Measurements from ENCODE around the gene CRTAC1.

The CRTAC1 gene

DNA sequence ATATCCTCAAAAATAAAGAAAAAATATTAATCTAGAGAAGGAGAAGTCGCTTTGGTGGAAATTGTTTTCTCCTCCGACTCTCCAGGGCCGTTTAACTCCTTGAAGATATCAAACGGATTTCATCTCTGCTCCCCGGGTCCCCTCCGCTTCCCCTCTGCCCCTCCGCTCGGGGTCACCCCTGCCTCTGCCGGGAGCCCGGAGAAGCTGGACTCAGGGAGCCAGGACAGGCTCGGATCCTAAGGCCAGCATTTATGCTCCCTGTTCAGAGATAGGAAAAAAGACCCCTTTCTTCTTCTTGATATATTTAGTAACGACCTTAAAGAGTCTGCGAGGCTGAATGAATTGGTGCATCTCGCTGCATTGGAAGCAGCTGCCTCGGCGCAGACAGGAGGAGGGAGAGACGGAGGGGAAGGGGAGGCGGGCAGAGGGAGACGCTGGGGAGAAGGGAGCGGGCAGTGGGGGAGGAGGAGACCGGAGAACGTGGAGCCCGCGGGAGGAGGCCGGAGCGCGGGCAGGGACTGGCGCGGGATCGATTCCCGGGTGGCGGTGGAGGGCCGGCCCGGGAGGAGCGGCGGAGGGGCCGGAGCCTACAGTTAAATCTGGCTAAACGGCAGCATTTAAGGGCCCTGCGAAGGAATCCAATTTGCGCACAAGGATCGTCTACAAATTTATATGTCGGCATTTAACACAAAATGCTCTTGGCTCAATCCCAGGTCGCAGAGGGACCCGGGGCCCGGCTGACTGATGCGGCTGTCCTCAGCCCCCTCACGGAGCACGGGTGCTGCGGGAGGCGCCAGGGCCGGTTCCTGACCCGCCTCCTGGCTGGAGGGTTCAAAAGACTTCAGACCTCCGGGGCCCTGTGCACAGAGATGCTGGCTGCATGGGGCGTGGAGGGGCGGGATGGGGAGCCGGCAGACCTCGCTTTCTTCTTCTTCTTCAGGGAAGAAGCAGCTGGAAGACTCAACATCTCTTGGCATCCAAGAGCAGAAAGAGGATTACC lies 55.6 kb downstream of the CRTAC1 start:
- no peak for DNase-seq (ENCODE audit: low read depth in 3 of 3)

DNA sequence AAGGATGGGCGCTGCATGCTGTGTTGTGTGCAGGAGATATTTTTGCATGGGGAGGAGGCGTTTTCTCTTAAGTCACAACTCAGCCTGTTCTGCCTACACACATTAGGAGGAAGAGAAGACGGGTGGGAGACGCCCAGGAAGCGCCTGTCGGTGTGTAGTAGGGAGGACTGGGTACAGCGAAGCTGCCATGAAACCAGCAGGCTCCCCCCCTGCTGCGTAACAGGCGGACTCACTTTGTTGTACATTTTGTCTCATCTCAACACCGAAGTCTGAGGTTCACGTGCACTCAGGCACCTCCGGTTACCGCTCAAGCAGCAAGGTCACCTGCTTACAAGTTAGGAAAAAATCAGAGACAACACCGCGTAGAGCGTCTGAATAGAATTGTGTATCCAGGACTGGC lies 56.3 kb downstream of the CRTAC1 start:
- DNase-seq (ENCODE audit: low read depth in 3 of 3): no peak

DNA sequence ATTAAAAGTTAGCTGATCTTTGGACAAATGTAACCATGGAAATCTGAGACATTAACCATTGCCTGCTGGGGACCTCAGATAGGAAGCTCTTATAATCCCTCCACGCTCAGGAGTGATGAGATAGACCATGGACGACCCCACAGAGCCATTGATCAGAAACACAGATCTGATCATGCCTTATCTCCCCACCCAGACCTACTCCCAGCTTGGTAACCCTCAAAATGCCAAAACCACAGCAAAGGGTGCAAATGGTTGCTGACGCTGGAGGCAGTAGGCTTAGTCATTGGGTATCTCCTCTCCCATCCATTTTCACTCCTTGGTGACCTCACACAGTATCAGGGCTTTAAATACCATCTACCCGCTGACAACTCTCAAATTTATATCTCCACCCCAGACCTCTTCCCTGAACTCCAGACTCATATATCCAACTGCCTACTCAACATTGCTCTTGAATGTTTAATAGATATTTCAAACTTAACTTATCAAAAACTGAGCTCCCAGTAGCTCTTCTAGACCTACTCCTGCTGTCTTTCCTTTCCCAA lies 60.8 kb downstream of the CRTAC1 start:
- DNase-seq (ENCODE audit: low read depth in 3 of 3): no peak

DNA sequence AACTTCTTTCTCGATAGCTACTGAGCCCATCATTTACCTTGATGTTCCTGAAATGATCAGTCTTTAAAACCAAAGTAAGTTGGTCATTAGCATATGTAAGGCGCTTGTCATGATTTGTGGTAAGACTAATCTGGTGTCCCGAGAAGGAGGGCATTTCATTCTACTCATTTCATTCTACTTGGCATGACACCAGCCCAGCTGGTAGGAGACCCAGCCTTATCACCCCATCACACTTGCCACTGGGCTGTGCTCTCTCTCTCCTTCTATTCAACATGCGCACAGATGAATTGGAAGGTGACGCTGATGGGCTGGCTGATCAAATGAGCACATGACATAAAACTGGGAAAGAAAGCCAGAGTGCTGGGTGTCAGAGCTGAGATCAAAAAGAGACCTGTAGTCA lies 65.7 kb downstream of the CRTAC1 start:
- DNase-seq (ENCODE audit: low read depth in 3 of 3): no peak

DNA sequence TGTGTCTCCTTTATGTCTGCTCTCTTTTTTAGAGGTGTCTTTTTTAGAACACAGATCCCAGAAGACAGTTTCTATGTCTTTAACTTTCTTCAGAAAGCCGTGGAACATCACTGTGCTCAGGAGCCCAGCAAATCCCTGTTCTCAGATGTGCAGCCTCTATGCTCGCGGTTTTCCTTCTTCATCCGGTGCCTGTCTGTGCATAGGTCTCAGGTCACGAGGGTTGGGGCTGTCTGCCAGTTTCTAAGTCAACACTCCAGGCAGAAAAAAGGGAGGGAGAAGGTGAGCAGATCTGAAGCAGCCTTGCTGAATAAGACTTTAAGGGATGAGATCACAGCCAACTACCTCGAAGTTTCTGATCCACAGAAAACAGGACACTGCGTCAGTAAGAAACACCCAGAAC lies 68.5 kb downstream of the CRTAC1 start:
- DNase-seq (ENCODE audit: low read depth in 3 of 3): no peak

DNA sequence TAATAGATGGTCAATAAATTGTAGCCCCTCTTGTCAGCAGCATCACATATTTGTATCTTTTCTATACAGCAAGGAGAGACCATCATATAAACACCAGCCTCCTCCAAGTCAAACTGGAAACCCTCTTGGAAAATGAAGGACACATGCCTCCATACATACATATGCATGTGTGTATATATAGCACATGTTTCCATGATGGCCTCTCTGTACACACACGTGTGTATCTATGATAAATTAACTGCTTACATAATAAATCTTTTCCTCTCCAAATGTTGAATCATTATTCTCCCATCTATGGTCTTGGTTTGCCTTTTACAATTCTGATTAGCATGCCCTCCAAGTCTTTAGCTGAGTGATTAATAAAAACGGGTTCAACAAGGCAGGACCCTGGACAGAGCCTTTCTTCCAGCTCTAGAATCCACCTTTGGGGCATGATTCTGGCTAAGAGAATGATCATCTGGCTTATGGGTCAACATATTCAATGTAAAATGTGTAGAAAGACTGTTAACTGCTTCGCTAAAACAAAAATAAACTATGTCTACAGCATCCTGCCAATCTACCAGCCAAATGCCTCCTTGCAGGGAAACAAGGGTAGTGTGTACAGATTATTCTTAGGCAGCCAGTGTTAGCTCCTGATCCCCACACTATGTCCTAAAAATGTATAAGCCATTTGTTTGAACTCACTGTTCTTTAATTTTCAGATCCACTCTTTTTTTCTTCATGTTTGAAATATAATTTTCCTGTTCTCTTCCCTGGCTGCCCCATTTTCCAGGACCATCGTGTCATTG lies 70.0 kb downstream of the CRTAC1 start:
- no peak for DNase-seq (ENCODE audit: low read depth in 3 of 3)

DNA sequence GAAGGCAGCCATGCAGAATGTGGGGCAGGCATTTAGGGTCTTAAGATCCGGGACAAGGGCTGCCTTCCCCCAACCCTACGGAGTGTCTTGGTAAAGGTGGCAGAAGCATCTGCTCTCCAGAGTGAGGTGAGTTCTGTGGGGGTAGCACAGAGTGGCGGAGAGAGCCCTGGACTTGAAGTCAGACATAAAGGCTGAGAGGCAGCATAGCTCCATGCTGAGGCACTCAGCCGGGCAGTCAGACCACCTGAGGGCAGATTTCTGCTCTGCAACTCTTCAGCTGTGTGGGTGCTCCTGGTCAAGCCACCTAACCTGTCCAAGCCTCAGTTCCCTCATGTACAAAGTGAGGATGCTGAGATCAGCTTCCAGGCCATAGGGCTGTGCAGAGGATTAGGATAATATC lies 81.0 kb downstream of the CRTAC1 start:
- no peak for DNase-seq (ENCODE audit: low read depth in 3 of 3)

DNA sequence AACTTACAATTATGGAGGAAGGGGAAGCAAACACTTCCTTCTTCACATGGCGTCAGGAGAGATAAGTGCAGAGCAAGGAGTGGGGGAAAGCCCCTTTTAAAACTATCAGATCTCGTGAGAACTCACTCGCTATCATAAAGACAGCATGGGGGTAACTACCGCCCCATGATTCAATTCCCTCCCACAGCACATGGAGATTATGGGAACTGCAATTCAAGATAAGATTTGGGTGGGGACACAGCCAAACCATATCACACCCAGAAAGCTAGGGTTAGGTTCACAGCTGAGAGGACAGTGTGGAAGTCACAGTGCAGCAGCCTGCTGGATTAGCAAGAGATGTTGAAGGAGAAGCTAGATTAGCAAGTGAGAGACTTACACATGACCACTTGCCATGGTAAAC lies 81.6 kb downstream of the CRTAC1 start:
- no peak for DNase-seq (ENCODE audit: low read depth in 3 of 3)

DNA sequence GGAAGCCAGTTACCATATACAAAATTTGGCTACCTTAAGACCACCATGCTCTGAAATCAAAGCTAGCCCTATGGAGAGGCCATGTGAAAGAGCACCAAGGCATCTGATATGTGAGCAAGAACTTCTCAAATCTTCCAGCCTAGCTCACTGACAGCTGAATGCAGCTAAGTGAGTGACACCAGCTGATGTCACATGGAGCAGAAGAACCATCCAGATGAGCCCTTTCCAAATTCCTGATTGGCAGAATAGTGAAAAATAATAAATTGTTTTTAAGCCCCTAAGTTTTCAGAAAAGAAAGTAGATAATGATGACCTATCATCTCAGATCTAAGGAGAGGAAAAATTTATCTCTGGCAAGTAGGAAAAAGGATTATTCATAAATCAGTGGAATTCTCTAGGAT lies 85.6 kb downstream of the CRTAC1 start:
- no peak for DNase-seq (ENCODE audit: low read depth in 3 of 3)

DNA sequence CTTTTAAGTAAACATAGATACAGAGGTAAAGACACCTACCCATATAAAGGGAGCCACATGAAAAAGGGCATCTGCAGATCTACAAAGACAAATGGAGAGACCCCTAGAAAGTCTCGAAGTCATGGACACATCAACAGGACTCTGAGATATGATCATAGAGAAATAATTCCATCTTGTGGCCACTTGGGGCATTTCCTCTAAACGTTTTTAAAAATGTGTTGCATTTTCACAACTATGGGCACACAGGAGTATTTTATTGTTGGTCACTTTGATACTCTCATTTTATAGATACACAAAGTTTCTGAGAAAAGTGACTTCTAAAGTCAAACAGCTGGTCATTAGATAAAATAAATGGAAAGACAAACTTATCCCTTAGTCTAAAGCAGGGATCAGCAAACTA lies 87.1 kb downstream of the CRTAC1 start:
- DNase-seq (ENCODE audit: low read depth in 3 of 3): no peak

DNA sequence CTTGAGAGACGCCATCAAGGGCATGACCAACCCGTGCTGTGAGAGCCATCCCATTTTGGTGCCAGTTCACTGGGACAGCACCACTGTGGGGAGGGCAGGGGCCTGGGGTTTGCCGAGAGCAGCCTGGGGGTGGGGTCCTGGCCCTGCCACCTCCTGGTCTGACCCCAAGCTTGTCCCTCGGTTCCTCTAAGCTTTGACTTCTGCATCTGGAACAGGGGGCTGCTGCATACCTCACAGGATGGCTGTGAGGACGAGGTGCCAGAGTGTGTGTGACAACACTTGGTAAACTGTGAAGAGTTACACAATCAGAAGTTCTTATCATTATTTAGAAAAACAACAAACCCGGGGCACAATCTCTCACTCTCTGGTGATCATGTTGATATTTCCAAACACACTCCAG lies 89.9 kb downstream of the CRTAC1 start:
- DNase-seq (ENCODE audit: low read depth in 3 of 3): no peak

DNA sequence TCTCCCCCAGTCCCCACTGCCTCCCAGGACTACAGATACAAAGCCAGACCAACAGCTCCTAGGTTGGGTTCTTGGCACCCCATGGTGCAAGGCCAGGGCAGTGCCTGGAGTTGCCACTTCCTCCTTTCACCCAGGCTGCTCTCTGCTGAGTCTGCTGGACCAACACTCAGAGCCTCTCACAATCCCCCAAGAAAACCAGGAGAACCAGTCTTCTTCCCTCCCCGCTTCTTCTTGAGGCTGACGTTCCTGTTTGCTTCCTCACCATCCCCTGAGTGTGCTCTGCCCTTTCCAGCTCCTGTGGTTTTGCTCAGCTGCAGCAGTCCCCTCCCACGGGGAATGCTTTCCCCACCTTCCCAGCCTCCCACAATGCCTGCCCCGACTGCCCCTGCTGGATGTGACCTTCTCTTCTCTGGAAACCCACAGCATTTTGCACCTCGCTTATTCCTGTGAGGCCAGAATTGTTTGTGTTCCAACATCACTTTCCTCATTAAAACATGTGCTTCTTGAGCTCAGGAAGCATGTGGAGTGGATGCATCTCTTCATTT lies 90.9 kb downstream of the CRTAC1 start:
- DNase-seq (ENCODE audit: low read depth in 3 of 3): no peak

DNA sequence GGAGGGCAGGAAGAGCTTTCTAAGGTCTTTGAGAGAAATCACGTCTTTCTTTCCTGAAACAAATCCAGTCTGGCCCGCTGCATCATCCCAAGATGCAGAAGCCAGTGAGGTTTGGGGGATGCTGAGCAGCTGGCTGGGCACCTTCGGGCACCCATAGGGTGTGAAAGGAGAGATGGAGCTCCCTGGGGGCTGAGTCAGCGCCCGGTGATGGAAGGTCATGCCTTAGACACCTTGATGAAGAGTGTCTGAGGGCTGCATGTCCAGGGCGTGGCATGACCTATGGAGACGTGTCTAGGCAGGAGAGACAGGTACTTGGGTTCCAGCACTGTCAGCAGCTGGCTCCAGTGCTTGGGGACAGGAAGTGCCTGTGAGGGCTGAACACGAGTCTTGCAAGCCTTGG lies 92.5 kb downstream of the CRTAC1 start:
- no peak for DNase-seq (ENCODE audit: low read depth in 3 of 3)

DNA sequence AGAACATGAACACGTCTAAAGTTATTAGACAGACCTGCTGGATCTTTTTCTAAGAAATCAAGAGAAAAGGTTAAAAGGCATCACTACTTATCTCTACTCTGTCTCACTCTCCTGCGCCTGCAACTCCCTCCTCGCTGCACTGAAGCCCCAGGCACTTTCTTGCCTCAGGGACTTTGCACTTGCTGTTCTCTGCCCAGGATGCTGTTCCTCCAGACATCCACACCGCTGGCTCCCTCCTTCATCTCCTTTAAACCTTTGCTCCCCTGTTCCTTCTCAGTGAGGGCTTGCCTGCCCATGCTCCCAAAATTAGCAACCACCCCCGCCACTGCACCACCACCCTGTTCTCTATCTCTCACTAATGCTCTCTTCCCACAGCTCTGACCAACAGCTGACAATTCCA lies 93.4 kb downstream of the CRTAC1 start:
- no peak for DNase-seq (ENCODE audit: low read depth in 3 of 3)

DNA sequence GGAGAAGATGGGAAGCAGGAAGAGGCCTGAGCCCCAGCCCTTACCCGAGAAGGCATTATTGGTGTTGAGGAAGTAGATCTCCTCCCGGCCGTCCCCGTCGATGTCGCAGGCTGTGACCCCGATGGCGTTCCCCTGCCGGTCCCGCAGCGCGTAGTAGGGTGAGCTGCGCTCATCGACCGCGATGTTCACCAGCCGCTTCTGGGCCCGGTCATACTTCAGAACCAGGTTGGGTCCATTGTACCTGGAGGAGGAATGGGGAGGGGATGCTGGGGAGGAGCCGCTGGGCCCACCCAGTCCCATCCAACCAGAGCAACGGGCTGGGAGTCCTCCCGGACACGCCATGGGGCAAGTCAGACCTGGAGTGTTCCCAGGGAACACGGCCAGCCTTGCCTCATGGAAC lies 94.3 kb downstream of the CRTAC1 start:
- DNase-seq (ENCODE audit: low read depth in 3 of 3): no peak

DNA sequence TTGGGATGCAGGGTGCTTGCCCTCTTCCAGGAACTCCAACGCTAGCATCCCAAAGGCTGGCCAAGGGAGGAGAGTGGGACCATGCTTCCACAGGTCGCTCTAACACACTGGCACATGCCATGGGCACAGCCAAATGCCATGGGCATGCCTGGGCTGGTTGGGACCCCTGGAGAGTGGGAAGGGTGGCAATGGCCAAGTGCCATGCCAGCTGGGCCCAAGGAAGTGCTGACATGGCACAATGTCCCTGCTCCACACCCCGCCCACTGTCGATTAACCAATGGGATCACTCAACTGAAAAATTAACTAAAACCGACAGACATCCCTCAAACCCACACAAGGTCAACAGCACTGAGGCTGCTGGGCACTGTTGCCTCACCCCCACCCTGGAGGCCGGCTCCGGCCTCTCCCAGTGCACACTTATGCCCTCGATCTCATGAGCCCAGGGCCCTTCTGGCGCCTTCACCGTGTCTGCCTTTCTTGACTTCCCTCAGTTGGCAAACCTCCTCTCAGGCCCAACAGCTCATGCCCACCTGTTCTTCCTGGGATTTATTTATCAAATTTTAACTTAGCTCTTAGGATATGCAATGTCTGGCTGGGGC lies 97.4 kb downstream of the CRTAC1 start:
- DNase-seq (ENCODE audit: low read depth in 3 of 3): no peak

DNA sequence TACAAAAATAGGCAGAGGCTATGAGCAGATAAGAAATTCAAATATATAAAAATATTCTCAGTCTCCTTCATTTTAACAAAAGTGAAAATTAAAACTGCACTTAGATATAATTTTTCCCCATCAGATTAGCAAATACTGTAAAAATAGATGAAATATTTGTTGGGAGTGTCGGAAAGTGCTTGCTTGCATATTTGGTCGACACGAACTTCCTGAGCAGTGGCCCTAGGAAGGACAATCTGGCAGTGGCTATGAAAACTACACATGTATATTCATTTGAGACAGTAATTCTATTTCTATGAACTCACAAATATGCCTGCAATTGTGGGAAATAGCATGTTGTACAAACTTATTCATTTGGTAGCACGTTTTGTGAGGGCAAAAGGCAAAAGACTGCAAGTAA lies 99.4 kb downstream of the CRTAC1 start:
- no peak for DNase-seq (ENCODE audit: low read depth in 3 of 3)

DNA sequence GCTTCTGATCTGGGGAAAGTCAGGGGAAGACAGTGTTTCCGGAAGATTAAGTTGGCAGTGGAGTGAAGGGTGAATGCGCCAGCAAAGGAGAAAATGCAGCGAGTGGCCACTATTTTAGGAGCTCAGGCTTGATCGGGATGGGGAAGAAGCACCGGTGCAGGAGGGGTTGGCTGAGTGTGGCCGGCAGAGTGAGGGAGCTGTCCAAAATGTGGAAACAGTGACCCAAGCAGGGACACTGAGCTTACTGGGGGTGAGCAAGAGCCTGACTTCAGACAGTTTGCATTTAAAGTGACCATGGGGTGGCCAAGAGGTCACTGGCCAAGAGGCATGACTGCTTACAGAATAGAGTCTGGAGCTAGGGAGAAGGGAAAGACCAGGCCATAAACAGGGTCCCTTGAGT lies 101.5 kb downstream of the CRTAC1 start:
- no peak for DNase-seq (ENCODE audit: low read depth in 3 of 3)

DNA sequence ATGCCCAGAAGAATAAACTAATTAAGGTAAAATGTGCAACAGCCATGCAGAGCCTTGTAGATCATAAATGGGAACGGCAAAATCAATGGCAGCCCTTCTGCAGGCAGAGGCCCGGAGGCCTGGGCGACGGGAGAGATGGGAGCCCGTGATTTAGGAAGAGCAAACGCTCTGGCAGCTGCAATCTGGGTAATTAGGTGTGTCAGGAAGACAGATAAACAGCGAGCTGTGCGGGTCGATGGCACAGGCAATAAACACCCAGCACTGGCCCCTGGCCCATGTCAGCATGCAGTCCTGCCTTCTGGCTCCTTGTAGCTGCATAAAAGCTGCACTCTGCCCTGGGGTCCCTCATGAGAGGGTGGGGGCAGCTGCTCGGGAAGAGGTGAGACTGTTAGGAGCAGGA lies 102.8 kb downstream of the CRTAC1 start:
- no peak for DNase-seq (ENCODE audit: low read depth in 3 of 3)

DNA sequence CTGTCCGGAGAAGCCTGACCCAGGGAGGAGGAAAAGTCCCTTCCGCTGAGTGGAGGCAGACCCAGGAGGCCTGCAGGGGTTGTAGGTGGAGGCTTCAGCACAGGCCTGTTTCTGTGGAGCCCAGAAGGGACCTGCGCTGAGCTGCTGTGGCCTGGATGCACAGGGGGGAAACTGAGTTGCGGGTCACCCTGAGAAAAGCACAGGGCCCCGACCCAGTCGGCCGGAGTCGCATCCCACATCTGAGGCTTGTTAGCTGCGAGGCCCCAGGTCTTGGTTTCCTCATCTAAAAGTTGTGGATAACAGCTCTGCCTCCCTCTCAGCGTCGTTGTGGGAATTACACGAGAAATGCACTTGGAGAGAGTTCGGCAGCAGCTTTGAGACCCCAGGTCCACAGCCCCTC lies 104.4 kb downstream of the CRTAC1 start:
- DNase-seq (ENCODE audit: low read depth in 3 of 3): no peak

DNA sequence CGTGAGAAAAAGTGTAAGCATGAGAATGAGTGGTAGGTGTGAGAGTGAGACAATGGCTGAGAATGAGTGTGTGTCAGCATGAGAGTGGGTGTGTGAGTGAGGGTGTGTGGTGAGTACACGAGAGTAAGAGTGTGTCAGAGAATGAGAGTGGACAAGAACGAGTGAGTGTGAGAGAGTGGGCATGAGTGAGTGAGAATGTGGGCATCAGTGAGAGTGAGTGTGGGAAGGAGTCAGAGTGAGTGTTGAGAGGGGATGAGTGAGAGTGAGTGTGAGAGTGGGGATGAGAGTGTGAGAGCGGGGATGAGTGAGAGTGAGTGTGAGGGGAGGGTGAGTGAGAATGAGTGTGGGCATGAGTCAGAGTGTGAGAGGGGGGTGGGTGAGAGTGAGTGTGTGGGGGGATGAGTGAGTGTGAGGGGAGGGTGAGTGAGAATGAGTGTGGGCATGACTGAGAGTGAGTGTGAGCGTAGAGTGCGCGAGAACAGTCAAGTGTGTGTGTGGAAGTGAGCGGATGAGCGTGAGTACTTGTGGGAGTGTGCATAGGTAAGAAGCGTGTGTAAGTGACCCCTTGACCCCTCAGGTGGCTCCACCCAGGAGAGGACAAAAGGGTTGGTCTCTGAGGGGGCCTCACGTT lies 105.0 kb downstream of the CRTAC1 start:
- no peak for DNase-seq (ENCODE audit: low read depth in 3 of 3)

DNA sequence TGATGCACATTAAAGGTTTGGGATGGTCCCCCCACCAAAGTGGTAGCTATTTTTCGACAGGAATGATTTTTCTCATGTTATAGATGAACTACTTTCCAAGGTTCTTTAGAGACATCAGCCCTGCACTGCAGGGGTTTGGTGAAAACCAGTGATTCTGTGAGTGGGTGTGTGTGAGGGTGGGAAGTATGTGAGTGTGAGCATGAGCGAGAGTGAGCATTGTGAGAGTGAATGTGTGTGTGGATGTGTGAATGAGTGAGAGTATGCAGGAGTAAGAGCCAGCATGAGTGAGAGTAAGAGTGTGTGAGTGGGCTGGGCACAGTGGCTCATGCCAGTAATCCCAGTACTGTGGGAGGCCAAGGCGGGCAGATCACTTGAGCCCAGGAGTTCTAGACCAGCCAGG lies 105.7 kb downstream of the CRTAC1 start:
- DNase-seq (ENCODE audit: low read depth in 3 of 3): no peak
